ENCODE measurements around the gene ZNF20.
A peak's percentile ranks its signal among the peaks of the same experiment; 100 is the strongest.
"Not testable (repeated sequence)": the region's sequence is repeated elsewhere in the genome, so short reads cannot be mapped to it uniquely, and the experiment has no call there.

Gene ZNF20

GRCh38 chr19:12111943-12112637 is 28.1 kb downstream of the ZNF20 start:
- H3K36me3 ChIP-seq (ENCODE audit: insufficient read depth, insufficient read length, low read length): peaks cover 76% of the 10 kb centered on the region

GRCh38 chr19:12111176-12111575 is 29.0 kb downstream of the ZNF20 start:
- H3K4me3 ChIP-seq (ENCODE audit: insufficient read length, low read depth): no peak overlapping the region
- H3K27me3 ChIP-seq (ENCODE audit: insufficient read depth, insufficient read length): no peaks in the 10 kb centered on the region
- H3K9ac ChIP-seq (ENCODE audit: insufficient read length, low read depth): no peak overlapping the region
- H3K4me1 ChIP-seq (ENCODE audit: insufficient read depth, insufficient read length): no peaks in the 10 kb centered on the region
- H3K36me3 ChIP-seq (ENCODE audit: insufficient read depth, insufficient read length, low read length): peaks cover 75% of the 10 kb centered on the region
- DNase-seq (ENCODE audit: low read depth, low spot score): no peak
- TF ChIP-seq ZNF274 (IDR thresholded peaks at IDR 0.05; ENCODE audit: low read depth, low read length): no peak
- no peak for TF ChIP-seq YY1 (IDR thresholded peaks at IDR 0.05; ENCODE audit: insufficient read depth, insufficient read length)
- no peak for TF ChIP-seq SUZ12 (IDR thresholded peaks at IDR 0.05; ENCODE audit: extremely low read depth, insufficient read depth, insufficient read length)
- H3K9me3 ChIP-seq (ENCODE audit: insufficient read depth, low read length): peaks cover 64% of the 10 kb centered on the region

More at GRCh38 chr19:12111943-12112637, 28.1 kb downstream of the ZNF20 start:
- TF ChIP-seq ZNF274 (IDR thresholded peaks at IDR 0.05; ENCODE audit: low read depth, low read length) (no peak), SUZ12 (IDR thresholded peaks at IDR 0.05; ENCODE audit: extremely low read depth, insufficient read depth, insufficient read length) (no peak), YY1 (IDR thresholded peaks at IDR 0.05; ENCODE audit: insufficient read depth, insufficient read length) (no peak)
- no peak overlapping the region for H3K4me3 ChIP-seq (ENCODE audit: insufficient read length, low read depth)
- peaks cover 55% of the 10 kb centered on the region for H3K9me3 ChIP-seq (ENCODE audit: insufficient read depth, low read length)
- H3K4me1 ChIP-seq (ENCODE audit: insufficient read depth, insufficient read length): peaks cover 2% of the 10 kb centered on the region
- no peaks in the 10 kb centered on the region for H3K27me3 ChIP-seq (ENCODE audit: insufficient read depth, insufficient read length)
- H3K9ac ChIP-seq (ENCODE audit: insufficient read length, low read depth): no peak overlapping the region
- no peak for DNase-seq (ENCODE audit: low read depth, low spot score)

GRCh38 chr19:12103909-12104308 is 36.2 kb downstream of the ZNF20 start:
- DNase-seq (ENCODE audit: low read depth, low spot score); H3K4me1 ChIP-seq (ENCODE audit: insufficient read depth, insufficient read length); H3K9ac ChIP-seq (ENCODE audit: insufficient read length, low read depth); H3K4me3 ChIP-seq (ENCODE audit: insufficient read length, low read depth); H3K27me3 ChIP-seq (ENCODE audit: insufficient read depth, insufficient read length): not testable (repeated sequence)
- Histone ChIP-seq H3K36me3 (ENCODE audit: insufficient read depth, insufficient read length, low read length) (peaks cover 27% of the 10 kb centered on the region), H3K9me3 (ENCODE audit: insufficient read depth, low read length) (peaks cover 33% of the 10 kb centered on the region)

- Histone ChIP-seq H3K9ac (ENCODE audit: insufficient read length, low read depth) (no peak overlapping the region), H3K4me3 (ENCODE audit: insufficient read length, low read depth) (no peak overlapping the region), H3K36me3 (ENCODE audit: insufficient read depth, insufficient read length, low read length) (peaks cover 45% of the 10 kb centered on the region), H3K4me1 (ENCODE audit: insufficient read depth, insufficient read length) (no peaks in the 10 kb centered on the region), H3K9me3 (ENCODE audit: insufficient read depth, low read length) (peaks cover 45% of the 10 kb centered on the region), H3K27me3 (ENCODE audit: insufficient read depth, insufficient read length) (no peaks in the 10 kb centered on the region)
- no peak for DNase-seq (ENCODE audit: low read depth, low spot score)
- no peak for TF ChIP-seq ZNF274 (IDR thresholded peaks at IDR 0.05; ENCODE audit: low read depth, low read length)
- no peak for TF ChIP-seq YY1 (IDR thresholded peaks at IDR 0.05; ENCODE audit: insufficient read depth, insufficient read length)
- no peak for TF ChIP-seq SUZ12 (IDR thresholded peaks at IDR 0.05; ENCODE audit: extremely low read depth, insufficient read depth, insufficient read length)
Observed at GRCh38 chr19:12098040-12098439, 42.1 kb downstream of the ZNF20 start.

GRCh38 chr19:12095111-12095790 is 44.9 kb downstream of the ZNF20 start:
- no peak overlapping the region for H3K4me3 ChIP-seq (ENCODE audit: insufficient read length, low read depth)
- peaks cover 42% of the 10 kb centered on the region for H3K9me3 ChIP-seq (ENCODE audit: insufficient read depth, low read length)
- no peaks in the 10 kb centered on the region for H3K4me1 ChIP-seq (ENCODE audit: insufficient read depth, insufficient read length)
- no peaks in the 10 kb centered on the region for H3K27me3 ChIP-seq (ENCODE audit: insufficient read depth, insufficient read length)
- peaks cover 43% of the 10 kb centered on the region for H3K36me3 ChIP-seq (ENCODE audit: insufficient read depth, insufficient read length, low read length)
- no peak overlapping the region for H3K9ac ChIP-seq (ENCODE audit: insufficient read length, low read depth)
- no peak for TF ChIP-seq SUZ12 (IDR thresholded peaks at IDR 0.05; ENCODE audit: extremely low read depth, insufficient read depth, insufficient read length)
- TF ChIP-seq YY1 (IDR thresholded peaks at IDR 0.05; ENCODE audit: insufficient read depth, insufficient read length): no peak
- no peak for TF ChIP-seq ZNF274 (IDR thresholded peaks at IDR 0.05; ENCODE audit: low read depth, low read length)
- DNase-seq (ENCODE audit: low read depth, low spot score): no peak

- peaks cover 32% of the 10 kb centered on the region for H3K9me3 ChIP-seq (ENCODE audit: insufficient read depth, low read length)
- H3K36me3 ChIP-seq (ENCODE audit: insufficient read depth, insufficient read length, low read length): peaks cover 31% of the 10 kb centered on the region
- H3K4me3 ChIP-seq (ENCODE audit: insufficient read length, low read depth): no peak overlapping the region
- TF ChIP-seq SUZ12 (IDR thresholded peaks at IDR 0.05; ENCODE audit: extremely low read depth, insufficient read depth, insufficient read length): no peak
- H3K4me1 ChIP-seq (ENCODE audit: insufficient read depth, insufficient read length): no peaks in the 10 kb centered on the region
- no peaks in the 10 kb centered on the region for H3K27me3 ChIP-seq (ENCODE audit: insufficient read depth, insufficient read length)
- no peak overlapping the region for H3K9ac ChIP-seq (ENCODE audit: insufficient read length, low read depth)
- no peak for DNase-seq (ENCODE audit: low read depth, low spot score)
Observed at GRCh38 chr19:12093777-12094176, 46.4 kb downstream of the ZNF20 start.

- Histone ChIP-seq H3K4me1 (ENCODE audit: insufficient read depth, insufficient read length) (no peaks in the 10 kb centered on the region), H3K9ac (ENCODE audit: insufficient read length, low read depth) (peak overlapping the region; percentile 86), H3K36me3 (ENCODE audit: insufficient read depth, insufficient read length, low read length) (peaks cover 24% of the 10 kb centered on the region), H3K4me3 (ENCODE audit: insufficient read length, low read depth) (peak overlapping the region; percentile 70), H3K27me3 (ENCODE audit: insufficient read depth, insufficient read length) (no peaks in the 10 kb centered on the region), H3K9me3 (ENCODE audit: insufficient read depth, low read length) (peaks cover 24% of the 10 kb centered on the region)
- no peak for DNase-seq (ENCODE audit: low read depth, low spot score)
- TF ChIP-seq SUZ12 (IDR thresholded peaks at IDR 0.05; ENCODE audit: extremely low read depth, insufficient read depth, insufficient read length) (no peak), ZNF274 (IDR thresholded peaks at IDR 0.05; ENCODE audit: low read depth, low read length) (no peak), YY1 (IDR thresholded peaks at IDR 0.05; ENCODE audit: insufficient read depth, insufficient read length) (no peak)
Observed at GRCh38 chr19:12092956-12093355, 47.2 kb downstream of the ZNF20 start.

Data from NT2/D1 (cell line).